ENCODE data around the gene LTN1. TPM values are rescaled to one million over a fixed set of nuclear protein-coding genes. Genes with fewer than 3 reads are reported as not detected.

LTN1 gene
- polyA plus RNA-seq, 1 donor, result 21.6 TPM

DNA sequence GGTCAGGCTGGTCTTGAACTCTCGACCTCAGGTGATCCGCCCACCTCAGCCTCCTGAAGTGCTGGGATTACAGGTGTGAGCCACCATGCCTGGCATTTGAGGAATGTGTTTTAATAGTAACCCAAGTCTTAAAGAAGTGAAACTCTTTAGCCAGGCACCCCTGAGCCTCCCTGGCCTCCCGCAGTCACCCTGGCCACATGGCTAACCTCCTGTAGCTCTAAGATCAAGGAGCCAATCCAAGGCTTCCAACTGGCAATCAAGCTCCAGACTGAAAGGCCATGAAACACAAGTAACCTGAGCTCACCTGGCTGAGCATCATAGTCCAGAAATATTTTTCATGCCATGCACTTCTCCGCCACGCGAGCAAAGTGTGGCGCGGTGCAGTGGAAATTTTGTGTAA, 84.3 kb downstream of the LTN1 start:
- DNase-seq, result no peak
- H3K4me1 ChIP-seq (ENCODE audit: control insufficient read depth, insufficient read depth, low read length), result no peaks in the 10 kb centered on the region
- H3K27ac ChIP-seq (ENCODE audit: low read length), result no peak overlapping the region
- 95% methylated on average over 4 of the region's 8 CpGs for WGBS (ENCODE audit: insufficient coverage, low lambda C conversion rate)
- H3K4me3 ChIP-seq (ENCODE audit: low read length), result no peak overlapping the region
- H3K9me3 ChIP-seq (ENCODE audit: control insufficient read depth, low read depth, low read length), result no peaks in the 10 kb centered on the region
- no peaks in the 10 kb centered on the region for H3K36me3 ChIP-seq (ENCODE audit: control insufficient read depth, insufficient read depth, low read length)
- no peaks in the 10 kb centered on the region for H3K27me3 ChIP-seq (ENCODE audit: control insufficient read depth, insufficient read depth, low read length)

DNA sequence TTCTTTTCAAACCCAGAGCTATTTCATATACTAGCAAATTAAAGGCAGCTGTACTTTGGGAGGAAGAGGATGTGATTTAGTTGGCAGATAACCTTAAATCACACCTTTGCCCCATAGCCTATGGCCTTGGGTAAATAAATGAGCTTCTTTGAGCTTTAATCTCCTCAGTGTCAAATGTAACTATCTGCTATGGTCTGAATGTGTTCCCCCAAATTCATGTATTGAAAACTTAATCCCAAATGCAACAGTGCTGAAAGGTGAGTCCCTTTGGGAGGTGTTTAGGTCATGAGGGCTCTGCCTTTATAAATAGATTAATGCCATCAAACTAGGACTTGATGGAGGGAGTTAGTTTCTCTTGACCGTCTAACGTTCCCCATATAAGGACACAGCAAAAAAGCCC, 85.8 kb downstream of the LTN1 start:
- WGBS (ENCODE audit: insufficient coverage, low lambda C conversion rate), result no CpG with 5 or more reads among the region's 2 CpGs
- Histone ChIP-seq H3K9me3 (ENCODE audit: control insufficient read depth, low read depth, low read length) (no peaks in the 10 kb centered on the region), H3K4me1 (ENCODE audit: control insufficient read depth, insufficient read depth, low read length) (no peaks in the 10 kb centered on the region), H3K27ac (ENCODE audit: low read length) (no peak overlapping the region), H3K36me3 (ENCODE audit: control insufficient read depth, insufficient read depth, low read length) (no peaks in the 10 kb centered on the region), H3K27me3 (ENCODE audit: control insufficient read depth, insufficient read depth, low read length) (no peaks in the 10 kb centered on the region), H3K4me3 (ENCODE audit: low read length) (no peak overlapping the region)
- DNase-seq, result no peak

DNA sequence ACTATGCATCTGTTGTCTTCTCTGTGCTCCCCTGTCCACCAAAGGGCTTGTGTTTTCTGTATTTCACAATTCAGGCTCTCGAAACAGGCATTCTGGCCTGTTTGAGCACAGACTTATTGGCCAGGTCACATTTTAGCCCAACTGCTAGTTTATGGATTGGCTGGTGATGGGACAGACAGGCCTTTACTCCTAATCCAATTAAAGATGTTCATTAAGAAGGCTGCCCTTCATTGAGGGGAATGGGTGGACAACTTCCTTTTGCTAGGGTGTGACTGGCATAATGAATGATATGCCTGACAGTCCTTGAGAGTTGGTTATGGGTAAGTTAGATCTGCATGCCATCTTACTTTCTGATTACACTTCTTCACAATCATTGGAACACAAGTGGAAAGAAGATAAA, 86.4 kb downstream of the LTN1 start:
- Histone ChIP-seq H3K36me3 (ENCODE audit: control insufficient read depth, insufficient read depth, low read length) (no peaks in the 10 kb centered on the region), H3K27ac (ENCODE audit: low read length) (no peak overlapping the region), H3K4me3 (ENCODE audit: low read length) (no peak overlapping the region), H3K9me3 (ENCODE audit: control insufficient read depth, low read depth, low read length) (no peaks in the 10 kb centered on the region), H3K4me1 (ENCODE audit: control insufficient read depth, insufficient read depth, low read length) (no peaks in the 10 kb centered on the region), H3K27me3 (ENCODE audit: control insufficient read depth, insufficient read depth, low read length) (no peaks in the 10 kb centered on the region)
- no peak for DNase-seq
- WGBS (ENCODE audit: insufficient coverage, low lambda C conversion rate), result no CpG with 5 or more reads among the region's 1 CpG

DNA sequence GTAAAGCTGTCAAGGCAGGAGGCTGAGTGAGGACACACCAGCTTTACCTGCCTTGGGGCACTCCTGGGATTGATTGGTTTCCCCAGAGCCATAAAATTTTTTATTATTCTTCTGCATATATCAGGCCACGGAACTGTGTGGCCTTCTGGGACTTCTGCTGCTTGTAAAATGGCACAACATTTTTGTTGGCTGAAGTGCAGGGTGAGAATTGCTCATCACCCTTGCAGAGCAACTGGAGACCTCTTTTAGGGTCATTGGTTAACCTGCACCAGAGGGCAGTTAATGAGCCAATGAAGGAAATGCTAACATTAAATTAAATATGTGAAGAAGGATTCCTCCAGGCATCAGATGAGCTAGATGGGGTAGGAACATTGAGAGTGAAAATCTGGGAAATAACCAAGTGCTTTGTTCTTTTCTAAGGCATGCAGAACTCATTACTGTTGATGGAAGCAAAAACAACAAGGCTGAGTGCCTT, 87.7 kb downstream of the LTN1 start:
- H3K9me3 ChIP-seq (ENCODE audit: control insufficient read depth, low read depth, low read length), result no peaks in the 10 kb centered on the region
- no peaks in the 10 kb centered on the region for H3K36me3 ChIP-seq (ENCODE audit: control insufficient read depth, insufficient read depth, low read length)
- H3K27me3 ChIP-seq (ENCODE audit: control insufficient read depth, insufficient read depth, low read length), result no peaks in the 10 kb centered on the region
- H3K27ac ChIP-seq (ENCODE audit: low read length), result no peak overlapping the region
- H3K4me3 ChIP-seq (ENCODE audit: low read length), result no peak overlapping the region
- no CpG with 5 or more reads among the region's 1 CpG for WGBS (ENCODE audit: insufficient coverage, low lambda C conversion rate)
- peak in 1 of 2 donors; percentile 3 for DNase-seq
- H3K4me1 ChIP-seq (ENCODE audit: control insufficient read depth, insufficient read depth, low read length), result no peaks in the 10 kb centered on the region

DNA sequence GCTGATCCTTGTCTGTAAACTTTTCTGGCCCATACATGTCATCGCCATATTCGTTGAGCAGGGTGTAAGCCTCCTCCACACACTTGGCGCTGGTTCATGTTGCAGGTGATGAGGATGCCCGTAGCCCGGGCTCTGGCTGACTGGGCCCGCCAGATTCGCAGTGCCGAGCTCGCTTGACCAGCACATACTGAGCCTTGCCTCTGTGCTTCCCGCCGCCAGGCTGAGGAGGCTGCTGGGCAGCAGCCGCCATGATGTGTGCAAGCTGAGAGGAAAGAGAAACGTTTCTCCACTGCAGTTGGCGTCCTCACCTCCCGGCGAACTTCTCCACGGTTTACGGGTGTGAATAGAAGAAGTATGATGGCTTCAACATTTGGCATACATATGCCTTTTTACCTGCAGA, 89.2 kb downstream of the LTN1 start:
- Histone ChIP-seq H3K27me3 (ENCODE audit: control insufficient read depth, insufficient read depth, low read length) (no peaks in the 10 kb centered on the region), H3K36me3 (ENCODE audit: control insufficient read depth, insufficient read depth, low read length) (no peaks in the 10 kb centered on the region), H3K4me1 (ENCODE audit: control insufficient read depth, insufficient read depth, low read length) (no peaks in the 10 kb centered on the region), H3K27ac (ENCODE audit: low read length) (no peak overlapping the region), H3K4me3 (ENCODE audit: low read length) (no peak overlapping the region), H3K9me3 (ENCODE audit: control insufficient read depth, low read depth, low read length) (no peaks in the 10 kb centered on the region)
- DNase-seq, result no peak
- WGBS (ENCODE audit: insufficient coverage, low lambda C conversion rate), result no CpG with 5 or more reads among the region's 18 CpGs

DNA sequence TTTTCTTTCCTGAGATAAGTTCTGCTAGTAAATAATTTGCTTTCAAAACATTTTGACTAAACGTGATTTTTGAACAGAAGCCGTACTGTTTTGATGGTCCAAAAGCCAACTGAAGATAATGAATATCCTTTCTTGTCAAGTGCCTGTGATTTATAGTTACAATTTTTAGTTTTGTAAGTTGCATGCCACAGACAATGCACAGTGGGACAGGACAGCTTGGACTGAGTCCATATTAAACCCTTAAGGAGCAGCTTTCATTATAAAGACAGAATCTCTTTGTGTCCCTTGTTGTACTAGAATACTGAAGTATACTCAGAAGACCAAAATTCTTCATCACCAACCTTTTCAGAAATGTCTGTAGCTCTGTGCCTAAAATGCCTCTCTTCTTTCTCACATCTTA, 92.2 kb downstream of the LTN1 start:
- Histone ChIP-seq H3K27ac (ENCODE audit: low read length) (no peak overlapping the region), H3K4me3 (ENCODE audit: low read length) (no peak overlapping the region), H3K36me3 (ENCODE audit: control insufficient read depth, insufficient read depth, low read length) (no peaks in the 10 kb centered on the region), H3K27me3 (ENCODE audit: control insufficient read depth, insufficient read depth, low read length) (peaks cover 3% of the 10 kb centered on the region), H3K9me3 (ENCODE audit: control insufficient read depth, low read depth, low read length) (no peaks in the 10 kb centered on the region), H3K4me1 (ENCODE audit: control insufficient read depth, insufficient read depth, low read length) (no peaks in the 10 kb centered on the region)
- DNase-seq, result no peak
- 80% methylated on average over 1 of the region's 2 CpGs for WGBS (ENCODE audit: insufficient coverage, low lambda C conversion rate)

DNA sequence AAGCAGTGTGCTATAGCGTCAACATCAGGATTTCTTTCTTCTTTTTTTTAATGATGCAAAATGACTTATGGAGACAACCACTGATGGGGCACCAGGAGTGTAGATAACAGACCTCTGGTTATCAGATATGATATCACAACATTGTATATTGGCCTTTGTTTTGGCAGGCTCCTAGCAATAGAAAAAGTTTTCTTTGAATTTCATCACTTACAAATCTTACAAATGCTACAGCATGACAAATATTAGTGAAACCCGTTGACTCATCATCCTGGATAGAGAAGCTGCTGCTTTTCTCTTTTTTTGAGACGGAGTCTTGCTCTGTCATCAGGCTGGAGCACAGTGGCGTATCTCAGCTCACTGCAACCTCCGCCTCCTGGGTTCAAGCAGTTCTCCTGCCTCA, 92.9 kb downstream of the LTN1 start:
- DNase-seq, result no peak
- WGBS (ENCODE audit: insufficient coverage, low lambda C conversion rate), result no CpG with 5 or more reads among the region's 5 CpGs
- no peaks in the 10 kb centered on the region for H3K4me1 ChIP-seq (ENCODE audit: control insufficient read depth, insufficient read depth, low read length)

DNA sequence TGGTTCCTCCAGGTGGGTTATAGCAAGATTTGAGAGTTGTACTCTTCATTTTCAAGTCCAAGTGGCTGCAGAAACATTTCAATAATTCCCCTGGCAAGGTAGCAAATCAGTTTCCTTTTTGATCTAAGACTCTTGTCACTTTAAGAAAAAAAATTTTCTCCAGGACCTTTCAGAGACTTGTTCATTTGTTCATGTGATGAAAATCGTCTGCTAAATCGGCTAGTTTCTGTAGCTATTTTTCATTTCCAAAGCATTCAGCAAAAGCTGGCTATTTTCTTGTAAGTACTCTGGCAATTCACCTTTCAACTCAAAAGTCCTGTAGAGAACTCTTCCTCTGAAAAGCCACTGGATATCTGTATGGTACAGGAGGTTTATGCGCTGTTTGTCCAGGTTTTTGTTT, 93.5 kb downstream of the LTN1 start:
- Histone ChIP-seq H3K4me3 (ENCODE audit: low read length) (no peak overlapping the region), H3K9me3 (ENCODE audit: control insufficient read depth, low read depth, low read length) (no peaks in the 10 kb centered on the region), H3K27me3 (ENCODE audit: control insufficient read depth, insufficient read depth, low read length) (peaks cover 3% of the 10 kb centered on the region), H3K36me3 (ENCODE audit: control insufficient read depth, insufficient read depth, low read length) (no peaks in the 10 kb centered on the region), H3K4me1 (ENCODE audit: control insufficient read depth, insufficient read depth, low read length) (no peaks in the 10 kb centered on the region), H3K27ac (ENCODE audit: low read length) (no peak overlapping the region)
- no peak for DNase-seq
- WGBS (ENCODE audit: insufficient coverage, low lambda C conversion rate), result no CpG with 5 or more reads among the region's 3 CpGs

More for the DNA sequence above, 92.9 kb downstream of the LTN1 start:
- Histone ChIP-seq H3K9me3 (ENCODE audit: control insufficient read depth, low read depth, low read length) (no peaks in the 10 kb centered on the region), H3K4me3 (ENCODE audit: low read length) (no peak overlapping the region), H3K27ac (ENCODE audit: low read length) (no peak overlapping the region), H3K27me3 (ENCODE audit: control insufficient read depth, insufficient read depth, low read length) (peaks cover 3% of the 10 kb centered on the region), H3K36me3 (ENCODE audit: control insufficient read depth, insufficient read depth, low read length) (no peaks in the 10 kb centered on the region)

DNA sequence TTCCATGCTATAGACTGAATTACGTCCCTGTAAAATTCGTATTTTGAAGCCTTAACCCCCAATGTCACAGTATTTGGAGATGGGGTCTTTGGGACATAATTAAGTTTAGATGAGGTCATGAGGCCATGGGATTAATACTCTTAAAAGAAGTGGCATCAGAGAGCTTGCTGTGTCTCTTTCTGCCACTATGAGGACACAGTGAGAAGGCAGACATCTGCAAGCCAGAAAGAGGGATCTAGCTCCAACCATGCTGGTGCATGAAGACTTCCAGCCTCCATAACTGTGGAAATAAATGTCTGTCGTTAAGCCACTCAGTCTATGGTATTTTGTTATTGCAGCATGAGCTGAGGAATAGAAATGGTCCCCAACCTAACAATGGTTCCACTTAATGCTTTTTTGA, 99.0 kb downstream of the LTN1 start:
- Histone ChIP-seq H3K36me3 (ENCODE audit: control insufficient read depth, insufficient read depth, low read length) (no peaks in the 10 kb centered on the region), H3K4me1 (ENCODE audit: control insufficient read depth, insufficient read depth, low read length) (no peaks in the 10 kb centered on the region), H3K27me3 (ENCODE audit: control insufficient read depth, insufficient read depth, low read length) (peaks cover 3% of the 10 kb centered on the region), H3K9me3 (ENCODE audit: control insufficient read depth, low read depth, low read length) (no peaks in the 10 kb centered on the region), H3K4me3 (ENCODE audit: low read length) (no peak overlapping the region), H3K27ac (ENCODE audit: low read length) (no peak overlapping the region)
- no CpG with 5 or more reads among the region's 3 CpGs for WGBS (ENCODE audit: insufficient coverage, low lambda C conversion rate)
- no peak for DNase-seq

DNA sequence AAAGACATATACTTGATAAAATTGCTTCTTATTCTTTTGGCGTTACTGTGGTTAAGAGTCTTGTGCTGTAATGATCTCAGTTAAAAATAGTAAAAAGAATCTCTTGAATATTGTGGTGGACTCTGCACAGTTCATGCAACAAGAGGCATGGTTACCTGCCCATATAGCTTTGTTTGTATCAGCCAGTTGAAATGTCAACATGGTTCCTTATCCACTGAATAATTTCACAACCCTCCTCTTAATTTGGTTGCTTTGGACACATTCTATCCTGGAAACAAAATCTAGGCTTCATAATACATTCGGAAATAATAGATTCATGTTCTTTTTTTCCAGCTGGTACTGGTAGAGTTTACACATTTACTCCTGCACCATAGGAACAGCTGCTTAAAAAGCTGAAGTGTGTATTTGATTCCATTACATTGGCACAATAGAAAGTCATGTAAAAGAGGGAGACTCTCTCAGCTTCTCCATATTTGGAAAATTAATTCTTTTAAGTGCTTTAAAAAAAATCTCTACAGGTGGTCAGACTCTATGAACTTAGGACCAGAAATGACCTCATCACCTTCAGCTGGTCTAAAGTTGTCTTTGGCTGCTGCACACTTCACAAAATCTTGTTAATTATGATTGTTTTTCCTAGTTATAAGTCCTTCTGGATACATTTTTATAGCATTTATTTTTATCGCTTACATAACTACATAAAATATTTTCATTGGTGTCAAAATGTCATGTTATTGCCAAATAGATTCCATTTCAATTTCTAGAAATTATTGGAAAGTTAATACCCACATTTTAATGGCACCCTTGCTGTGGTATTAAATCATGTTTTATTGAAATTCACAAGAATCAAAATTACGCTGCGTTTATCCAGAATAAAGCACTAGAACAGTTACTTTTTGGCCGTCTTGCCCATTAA, 100.2 kb downstream of the LTN1 start:
- H3K27ac ChIP-seq (ENCODE audit: low read length), result no peak overlapping the region
- H3K4me1 ChIP-seq (ENCODE audit: control insufficient read depth, insufficient read depth, low read length), result no peaks in the 10 kb centered on the region
- WGBS (ENCODE audit: insufficient coverage, low lambda C conversion rate), result 81% methylated on average over 6 of the region's 6 CpGs
- H3K27me3 ChIP-seq (ENCODE audit: control insufficient read depth, insufficient read depth, low read length), result peaks cover 3% of the 10 kb centered on the region
- H3K9me3 ChIP-seq (ENCODE audit: control insufficient read depth, low read depth, low read length), result no peaks in the 10 kb centered on the region
- no peaks in the 10 kb centered on the region for H3K36me3 ChIP-seq (ENCODE audit: control insufficient read depth, insufficient read depth, low read length)
- no peak overlapping the region for H3K4me3 ChIP-seq (ENCODE audit: low read length)
- no peak for DNase-seq

DNA sequence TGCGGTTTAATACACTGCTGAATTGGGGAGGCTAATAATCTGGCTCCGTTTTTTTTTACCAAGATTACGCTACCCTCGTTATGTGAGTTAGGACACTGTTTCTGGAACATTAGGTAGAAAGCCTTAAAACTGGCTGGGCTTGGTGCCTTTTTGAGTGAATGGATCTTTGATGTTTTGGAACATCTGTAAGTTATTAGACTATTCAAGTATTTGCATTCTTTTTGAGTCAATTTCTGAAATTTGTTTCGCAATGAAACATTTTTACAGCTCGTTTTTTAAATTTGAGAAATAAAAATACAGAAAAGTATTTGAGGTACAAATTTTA, 106.9 kb downstream of the LTN1 start:
- Histone ChIP-seq H3K27me3 (ENCODE audit: control insufficient read depth, insufficient read depth, low read length) (no peaks in the 10 kb centered on the region), H3K36me3 (ENCODE audit: control insufficient read depth, insufficient read depth, low read length) (peaks cover 4% of the 10 kb centered on the region), H3K27ac (ENCODE audit: low read length) (no peak overlapping the region), H3K4me3 (ENCODE audit: low read length) (no peak overlapping the region), H3K9me3 (ENCODE audit: control insufficient read depth, low read depth, low read length) (no peaks in the 10 kb centered on the region), H3K4me1 (ENCODE audit: control insufficient read depth, insufficient read depth, low read length) (peaks cover 4% of the 10 kb centered on the region)
- 97% methylated on average over 4 of the region's 6 CpGs for WGBS (ENCODE audit: insufficient coverage, low lambda C conversion rate)
- no peak for DNase-seq
